ENCODE measurements around the gene TRMT2A.

Gene TRMT2A

GRCh38 chr22:20112623-20113511 lies 4.2 kb downstream of the TRMT2A start:
- no peak overlapping the region for H3K4me3 ChIP-seq (ENCODE audit: low read depth, low read length)
- no peak for TF ChIP-seq CTCF (IDR thresholded peaks at IDR 0.05; ENCODE audit: insufficient read depth, low read length, missing control alignments)
- CTCF ChIA-PET = no interaction called here
- POLR2A ChIA-PET = no interaction called here
- DNase-seq (ENCODE audit: low read depth, low spot score) = no peak

GRCh38 chr22:20111689-20112622 lies 5.1 kb downstream of the TRMT2A start:
- H3K4me3 ChIP-seq (ENCODE audit: low read depth, low read length) = no peak overlapping the region
- CTCF ChIA-PET = interaction anchor here (1.4 kb wide), 1 partner anchor 18 kb away, joined by 4 read pairs; no protein-coding TSS in a partner anchor
- no peak for DNase-seq (ENCODE audit: low read depth, low spot score)
- POLR2A ChIA-PET = no interaction called here
- TF ChIP-seq CTCF (IDR thresholded peaks at IDR 0.05; ENCODE audit: insufficient read depth, low read length, missing control alignments) = no peak

- no peak for DNase-seq (ENCODE audit: low read depth, low spot score)
- POLR2A ChIA-PET = interaction anchor here (1.4 kb wide), 1 partner anchor 31 kb away, joined by 3 read pairs; the partner anchor contains the start of gene DGCR8
- TF ChIP-seq CTCF (IDR thresholded peaks at IDR 0.05; ENCODE audit: insufficient read depth, low read length, missing control alignments) = peak; percentile 29
- H3K4me3 ChIP-seq (ENCODE audit: low read depth, low read length) = no peak overlapping the region
- CTCF ChIA-PET = interaction anchor here (0.7 to 1.4 kb wide), 6 partner anchors 10 to 141 kb away, joined by 3 to 7 read pairs (median 4); no protein-coding TSS in a partner anchor
Measured at GRCh38 chr22:20111045-20111688, 5.9 kb downstream of the TRMT2A start.

- no peak overlapping the region for H3K4me3 ChIP-seq (ENCODE audit: low read depth, low read length)
- ChIA-PET POLR2A (interaction anchor here (1.4 kb wide), 1 partner anchor 31 kb away, joined by 3 read pairs; the partner anchor contains the start of gene DGCR8), CTCF (interaction anchor here (0.7 to 1.4 kb wide), 6 partner anchors 9 to 140 kb away, joined by 3 to 7 read pairs (median 4); no protein-coding TSS in a partner anchor)
- TF ChIP-seq CTCF (IDR thresholded peaks at IDR 0.05; ENCODE audit: insufficient read depth, low read length, missing control alignments) = no peak
- no peak for DNase-seq (ENCODE audit: low read depth, low spot score)
Measured at GRCh38 chr22:20110359-20110985, 6.6 kb downstream of the TRMT2A start.

GRCh38 chr22:20109411-20110358 lies 7.3 kb downstream of the TRMT2A start:
- POLR2A ChIA-PET = interaction anchor here (1.4 kb wide), 1 partner anchor 30 kb away, joined by 3 read pairs; the partner anchor contains the start of gene DGCR8
- DNase-seq (ENCODE audit: low read depth, low spot score) = no peak
- no peak overlapping the region for H3K4me3 ChIP-seq (ENCODE audit: low read depth, low read length)
- CTCF ChIA-PET = interaction anchor here (0.9 to 1.1 kb wide), 3 partner anchors 8 to 26 kb away, joined by 3 to 7 read pairs (median 3); no protein-coding TSS in a partner anchor
- no peak for TF ChIP-seq CTCF (IDR thresholded peaks at IDR 0.05; ENCODE audit: insufficient read depth, low read length, missing control alignments)

Measured in AG04449 (cell line).